GM21717 (cell line): ENCODE data around the gene WDR4.
"Not testable (repeated sequence)": the region's sequence is repeated elsewhere in the genome, so short reads cannot be mapped to it uniquely, and the experiment has no call there.

ENCODE experiments used
- ATAC-seq: cut with Tn5 transposase; IDR thresholded peaks from one replicate; pipeline ENCODE4 v1.9.1; 2021; ENCODE audit warnings: mild to moderate bottlenecking, moderate library complexity; ENCODE audit not compliant: unreplicated experiment

WDR4 gene

GRCh38 chr21:42854246-42855010 is 24.9 kb downstream of the WDR4 start:
- no peak for ATAC-seq

- ATAC-seq, result no peak
Measured at GRCh38 chr21:42853621-42854020, 25.7 kb downstream of the WDR4 start.

GRCh38 chr21:42852925-42853570 is 26.3 kb downstream of the WDR4 start:
- no peak for ATAC-seq

- no peak for ATAC-seq
Measured at GRCh38 chr21:42851812-42852665, 27.3 kb downstream of the WDR4 start.

GRCh38 chr21:42850866-42851391 is 28.4 kb downstream of the WDR4 start:
- ATAC-seq, result no peak

- ATAC-seq, result no peak
Measured at GRCh38 chr21:42850463-42850862, 28.9 kb downstream of the WDR4 start.

- ATAC-seq, result no peak
Measured at GRCh38 chr21:42849759-42850412, 29.5 kb downstream of the WDR4 start.

GRCh38 chr21:42848932-42849758 is 30.2 kb downstream of the WDR4 start:
- no peak for ATAC-seq

- ATAC-seq, result not testable (repeated sequence)
Measured at GRCh38 chr21:42848144-42848931, 31.0 kb downstream of the WDR4 start.

- ATAC-seq, result no peak
Measured at GRCh38 chr21:42847726-42848125, 31.6 kb downstream of the WDR4 start.

GRCh38 chr21:42847051-42847707 is 32.2 kb downstream of the WDR4 start:
- no peak for ATAC-seq

GRCh38 chr21:42846221-42846620 is 33.1 kb downstream of the WDR4 start:
- no peak for ATAC-seq

- no peak for ATAC-seq
Measured at GRCh38 chr21:42845296-42845965, 33.9 kb downstream of the WDR4 start.

- ATAC-seq, result no peak
Measured at GRCh38 chr21:42844411-42845113, 34.8 kb downstream of the WDR4 start.

GRCh38 chr21:42843056-42843455 is 36.3 kb downstream of the WDR4 start:
- ATAC-seq, result no peak

GRCh38 chr21:42841916-42842655 is 37.3 kb downstream of the WDR4 start:
- ATAC-seq, result not testable (repeated sequence)
